Astrocyte (in vitro differentiated cells and primary cell): ENCODE results near the gene LIM2. TPM values are rescaled to one million over a fixed set of nuclear protein-coding genes. Genes with fewer than 3 reads are reported as not detected.

Experiments used
- DNase-seq: peaks from one replicate; pipeline ENCODE4 v3.0.0-alpha.2; 2010; ENCODE audit warnings: low read depth
- FAIRE-seq: peaks from 2 replicates; lab custom pipeline; 2011; peaks lifted over from hg19 to GRCh38; lab: Jason Lieb, UNC
- H2AFZ ChIP-seq: 2 replicates; pipeline ENCODE4 v1.6.0; 2012; ENCODE audit warnings: low read depth, low read length, inconsistent platforms
- H3K27ac ChIP-seq: 2 replicates; pipeline ENCODE4 v1.5.1; 2011; ENCODE audit warnings: low read depth, low read length, inconsistent platforms
- H3K27me3 ChIP-seq: 2 replicates; pipeline ENCODE4 v1.6.0; 2011; ENCODE audit warnings: low read length, inconsistent platforms; ENCODE audit not compliant: insufficient read depth
- H3K36me3 ChIP-seq: 2 replicates; pipeline ENCODE4 v1.5.1; 2011; ENCODE audit warnings: low read length, inconsistent platforms; ENCODE audit not compliant: insufficient read depth
- H3K4me1 ChIP-seq: 2 replicates; pipeline ENCODE4 v1.5.1; 2011; ENCODE audit warnings: low read length, inconsistent platforms; ENCODE audit not compliant: insufficient read depth
- H3K4me2 ChIP-seq: 2 replicates; pipeline ENCODE4 v1.6.0; 2012; ENCODE audit warnings: low read length, inconsistent platforms
- H3K4me3 ChIP-seq: 2 replicates; pipeline ENCODE4 v1.5.1; 2011; ENCODE audit warnings: low read depth, mild to moderate bottlenecking, low read length, inconsistent platforms; ENCODE audit not compliant: insufficient read depth
- H3K79me2 ChIP-seq: 2 replicates; pipeline ENCODE4 v1.6.0; 2012; ENCODE audit warnings: mild to moderate bottlenecking, low read length, inconsistent platforms; ENCODE audit not compliant: insufficient read depth
- H3K9ac ChIP-seq: 2 replicates; pipeline ENCODE4 v1.6.0; 2012; ENCODE audit warnings: mild to moderate bottlenecking, low read length, inconsistent platforms
- H3K9me3 ChIP-seq: 2 replicates; pipeline ENCODE4 v1.5.1; 2012; ENCODE audit warnings: low read depth, mild to moderate bottlenecking, low read length, inconsistent platforms; ENCODE audit not compliant: insufficient read depth
- H4K20me1 ChIP-seq: 2 replicates; pipeline ENCODE4 v1.6.0; 2012; ENCODE audit warnings: low read length, inconsistent platforms; ENCODE audit not compliant: insufficient read depth
- H3K27ac Mint-ChIP-seq: one replicate; pipeline ENCODE4 v1.8.0; 2021; ENCODE audit warnings: mild to moderate bottlenecking, mixed read lengths; ENCODE audit not compliant: unreplicated experiment
- H3K27me3 Mint-ChIP-seq: one replicate; pipeline ENCODE4 v1.8.0; 2021; ENCODE audit warnings: low read depth, mixed read lengths; ENCODE audit not compliant: unreplicated experiment
- H3K36me3 Mint-ChIP-seq: one replicate; pipeline ENCODE4 v1.8.0; 2021; ENCODE audit warnings: low read depth, mixed read lengths; ENCODE audit not compliant: unreplicated experiment
- H3K4me1 Mint-ChIP-seq: one replicate; pipeline ENCODE4 v1.8.0; 2021; ENCODE audit warnings: low read depth, mixed read lengths; ENCODE audit not compliant: unreplicated experiment
- H3K4me3 Mint-ChIP-seq: one replicate; pipeline ENCODE4 v1.8.0; 2021; ENCODE audit warnings: mild to moderate bottlenecking, moderate library complexity, mixed read lengths; ENCODE audit not compliant: unreplicated experiment
- H3K9me3 Mint-ChIP-seq: one replicate; pipeline ENCODE4 v1.8.0; 2021; ENCODE audit warnings: mild to moderate bottlenecking, mixed read lengths; ENCODE audit not compliant: unreplicated experiment
- EZH2 ChIP-seq: IDR thresholded peaks from 2 replicates; pipeline ENCODE4 v1.6.1; 2012; ENCODE audit warnings: mild to moderate bottlenecking, low read length, inconsistent platforms; ENCODE audit not compliant: insufficient read depth
- total RNA-seq: library from RNA; stranded (reverse); gene quantifications from 2 replicates; pipeline ENCODE4 v1.2.1, GENCODE V29; 2021
- TF ChIP-seq, protein P1 (sequence below): IDR thresholded peaks from 2 replicates; pipeline ENCODE4 v1.5.1; 2011; ENCODE audit warnings: low read depth, mild to moderate bottlenecking, inconsistent platforms, low read length, moderate library complexity; ENCODE audit not compliant: insufficient read depth

LIM2 gene
- total RNA-seq, 1 donor from 2014 or later = not detected

DNA sequence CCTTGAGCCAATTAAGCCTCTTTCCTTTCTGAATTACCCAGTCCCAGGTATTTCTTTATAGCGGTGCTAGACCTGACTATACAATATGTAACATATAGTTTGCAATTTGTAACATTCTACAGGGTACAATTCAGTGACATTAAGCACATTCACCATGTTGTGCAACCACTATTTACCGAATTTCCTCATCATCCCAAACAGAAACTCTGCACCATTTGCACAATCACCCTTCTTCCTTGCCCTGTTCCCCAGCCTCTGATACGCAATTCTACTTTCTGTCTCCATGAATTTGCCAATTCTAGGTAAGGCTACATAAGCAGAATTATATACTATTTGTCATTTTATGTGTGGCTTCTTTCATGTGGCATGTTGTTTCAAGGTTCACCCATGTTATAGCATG, 43.4 kb upstream of the LIM2 start:
- no peaks in the 10 kb centered on the region for H3K27me3 ChIP-seq
- Mint-ChIP-seq H3K4me1 (no peaks in the 10 kb centered on the region), H3K36me3 (no peaks in the 10 kb centered on the region), H3K27me3 (peaks cover 19% of the 10 kb centered on the region), H3K27ac (no peak overlapping the region), H3K4me3 (no peak overlapping the region), H3K9me3 (peaks cover 2% of the 10 kb centered on the region)
- DNase-seq = no peak
- H3K79me2 ChIP-seq = no peaks in the 10 kb centered on the region
- no peak for TF ChIP-seq EZH2
- TF ChIP-seq, protein P1, sequence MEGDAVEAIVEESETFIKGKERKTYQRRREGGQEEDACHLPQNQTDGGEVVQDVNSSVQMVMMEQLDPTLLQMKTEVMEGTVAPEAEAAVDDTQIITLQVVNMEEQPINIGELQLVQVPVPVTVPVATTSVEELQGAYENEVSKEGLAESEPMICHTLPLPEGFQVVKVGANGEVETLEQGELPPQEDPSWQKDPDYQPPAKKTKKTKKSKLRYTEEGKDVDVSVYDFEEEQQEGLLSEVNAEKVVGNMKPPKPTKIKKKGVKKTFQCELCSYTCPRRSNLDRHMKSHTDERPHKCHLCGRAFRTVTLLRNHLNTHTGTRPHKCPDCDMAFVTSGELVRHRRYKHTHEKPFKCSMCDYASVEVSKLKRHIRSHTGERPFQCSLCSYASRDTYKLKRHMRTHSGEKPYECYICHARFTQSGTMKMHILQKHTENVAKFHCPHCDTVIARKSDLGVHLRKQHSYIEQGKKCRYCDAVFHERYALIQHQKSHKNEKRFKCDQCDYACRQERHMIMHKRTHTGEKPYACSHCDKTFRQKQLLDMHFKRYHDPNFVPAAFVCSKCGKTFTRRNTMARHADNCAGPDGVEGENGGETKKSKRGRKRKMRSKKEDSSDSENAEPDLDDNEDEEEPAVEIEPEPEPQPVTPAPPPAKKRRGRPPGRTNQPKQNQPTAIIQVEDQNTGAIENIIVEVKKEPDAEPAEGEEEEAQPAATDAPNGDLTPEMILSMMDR = no peak
- no peaks in the 10 kb centered on the region for H3K36me3 ChIP-seq
- no peak for FAIRE-seq
- no peaks in the 10 kb centered on the region for H3K9me3 ChIP-seq
- H2AFZ ChIP-seq = no peak overlapping the region
- H4K20me1 ChIP-seq = no peaks in the 10 kb centered on the region
- no peak overlapping the region for H3K9ac ChIP-seq
- H3K4me1 ChIP-seq = no peaks in the 10 kb centered on the region
- H3K4me3 ChIP-seq = no peak overlapping the region
- H3K4me2 ChIP-seq = no peak overlapping the region
- no peak overlapping the region for H3K27ac ChIP-seq

DNA sequence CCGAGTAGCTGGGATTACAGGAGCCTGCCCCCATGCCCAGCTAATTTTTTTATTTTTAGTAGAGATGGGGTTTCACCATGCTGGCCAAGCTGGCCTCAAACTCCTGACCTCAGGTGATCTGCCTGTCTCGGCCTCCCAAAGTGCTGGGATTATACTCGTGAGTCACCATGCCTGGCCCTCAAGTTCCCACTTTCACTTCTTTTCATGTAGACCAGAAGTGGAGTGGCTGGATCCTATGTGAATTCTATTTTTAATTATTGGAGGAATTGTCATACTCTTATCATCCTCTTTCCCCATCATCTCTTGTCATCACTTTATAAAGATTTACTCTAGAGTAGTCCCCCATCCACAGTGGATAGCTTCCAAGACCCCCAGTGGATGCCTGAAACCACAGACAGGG, 42.4 kb upstream of the LIM2 start:
- no peak overlapping the region for H3K27ac ChIP-seq
- H3K36me3 ChIP-seq = no peaks in the 10 kb centered on the region
- H3K4me2 ChIP-seq = no peak overlapping the region
- no peaks in the 10 kb centered on the region for H3K4me1 Mint-ChIP-seq
- H3K9me3 Mint-ChIP-seq = peaks cover 2% of the 10 kb centered on the region
- no peak overlapping the region for H2AFZ ChIP-seq
- peaks cover 19% of the 10 kb centered on the region for H3K27me3 Mint-ChIP-seq
- DNase-seq (no peak), FAIRE-seq (no peak)
- no peak overlapping the region for H3K4me3 Mint-ChIP-seq
- no peak overlapping the region for H3K4me3 ChIP-seq
- H3K9me3 ChIP-seq = no peaks in the 10 kb centered on the region
- H3K9ac ChIP-seq = no peak overlapping the region
- no peaks in the 10 kb centered on the region for H3K27me3 ChIP-seq
- H3K36me3 Mint-ChIP-seq = no peaks in the 10 kb centered on the region
- no peak overlapping the region for H3K27ac Mint-ChIP-seq
- no peak for TF ChIP-seq EZH2
- TF ChIP-seq, protein P1 = no peak
- H3K79me2 ChIP-seq = no peaks in the 10 kb centered on the region
- H3K4me1 ChIP-seq = no peaks in the 10 kb centered on the region
- no peaks in the 10 kb centered on the region for H4K20me1 ChIP-seq

DNA sequence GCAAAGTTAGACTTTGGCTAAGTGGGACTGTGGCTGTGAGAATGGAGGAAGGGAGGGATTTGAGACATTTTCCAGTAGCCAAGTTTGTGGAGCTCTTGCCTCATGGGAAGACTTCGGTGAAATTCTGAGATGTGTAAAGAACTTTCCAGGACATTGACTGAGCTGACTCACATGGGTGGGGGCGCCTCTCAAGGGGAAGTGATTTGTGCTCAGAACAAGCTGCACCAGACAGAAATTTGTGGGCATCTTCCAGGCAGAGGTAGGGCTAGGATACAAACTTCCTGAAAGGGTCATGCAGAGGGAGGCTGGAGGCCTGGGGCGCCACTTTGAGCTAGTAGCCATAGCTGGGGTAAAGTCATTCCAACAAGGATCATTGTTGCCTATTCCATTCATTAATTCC, 39.4 kb upstream of the LIM2 start:
- H4K20me1 ChIP-seq = no peaks in the 10 kb centered on the region
- H3K4me2 ChIP-seq = no peak overlapping the region
- no peak overlapping the region for H3K9ac ChIP-seq
- H2AFZ ChIP-seq = no peak overlapping the region
- FAIRE-seq (no peak), DNase-seq (no peak)
- no peaks in the 10 kb centered on the region for H3K36me3 Mint-ChIP-seq
- no peak overlapping the region for H3K4me3 ChIP-seq
- no peaks in the 10 kb centered on the region for H3K4me1 Mint-ChIP-seq
- H3K79me2 ChIP-seq = no peaks in the 10 kb centered on the region
- no peaks in the 10 kb centered on the region for H3K36me3 ChIP-seq
- peaks cover 4% of the 10 kb centered on the region for H3K9me3 Mint-ChIP-seq
- H3K9me3 ChIP-seq = no peaks in the 10 kb centered on the region
- no peaks in the 10 kb centered on the region for H3K4me1 ChIP-seq
- TF ChIP-seq, protein P1 = no peak
- no peak for TF ChIP-seq EZH2
- no peak overlapping the region for H3K27ac Mint-ChIP-seq
- H3K27ac ChIP-seq = no peak overlapping the region
- peaks cover 19% of the 10 kb centered on the region for H3K27me3 Mint-ChIP-seq
- H3K4me3 Mint-ChIP-seq = no peak overlapping the region
- H3K27me3 ChIP-seq = no peaks in the 10 kb centered on the region
